Epithelial cell of esophagus (primary cell): Measurements from ENCODE around the gene HLA-DOB.
A peak's percentile ranks its signal among the peaks of the same experiment; 100 is the strongest.

Source experiments
- DNase-seq: peaks from one replicate; pipeline ENCODE4 v3.0.0; 2010; ENCODE audit warnings: low read depth
- H3K4me3 ChIP-seq: 2 replicates; pipeline ENCODE4 v1.5.1; 2011; ENCODE audit warnings: mild to moderate bottlenecking, low read length, control low read depth
- TF ChIP-seq, protein P1 (sequence below): IDR thresholded peaks from 2 replicates; pipeline ENCODE4 v1.5.1; 2011; ENCODE audit warnings: low read depth, mild to moderate bottlenecking, low read length, control low read depth, inconsistent platforms; ENCODE audit not compliant: insufficient read depth; ENCODE audit errors: missing control alignments

HLA-DOB gene

DNA sequence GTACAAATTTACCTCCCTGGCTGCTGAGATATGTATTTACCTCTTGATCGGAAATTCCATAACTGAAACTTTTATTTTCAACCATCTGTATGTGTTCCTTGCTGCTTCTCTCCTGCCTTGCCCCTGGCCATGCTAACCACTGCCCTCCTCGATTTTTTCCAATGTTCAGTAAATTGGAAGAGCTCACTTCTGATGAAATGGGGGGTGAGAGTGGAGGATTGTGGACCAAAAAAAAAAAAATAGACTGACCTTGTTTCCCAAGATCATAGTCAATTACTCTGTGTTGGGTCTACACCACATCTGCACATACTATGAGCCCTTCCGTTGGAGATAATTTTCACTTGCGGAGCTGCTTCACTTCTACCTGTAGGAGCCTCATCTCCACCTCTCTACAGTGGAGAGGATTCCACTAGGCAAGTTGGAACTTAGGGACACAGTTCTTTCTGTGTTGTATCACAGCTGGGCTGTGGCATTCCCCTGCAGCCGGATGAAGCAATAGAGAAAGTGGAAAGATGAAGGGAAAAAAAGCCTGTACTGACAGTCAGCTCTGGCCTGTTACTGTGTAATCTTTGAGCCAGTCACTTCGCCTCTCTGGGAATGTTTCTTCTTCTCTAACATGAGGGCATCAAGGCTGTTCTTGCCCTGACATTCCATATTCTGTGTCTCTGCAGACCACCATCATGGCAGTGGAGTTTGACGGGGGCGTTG, 38.8 kb upstream of the HLA-DOB start:
- H3K4me3 ChIP-seq, result no peak overlapping the region
- TF ChIP-seq, protein P1, sequence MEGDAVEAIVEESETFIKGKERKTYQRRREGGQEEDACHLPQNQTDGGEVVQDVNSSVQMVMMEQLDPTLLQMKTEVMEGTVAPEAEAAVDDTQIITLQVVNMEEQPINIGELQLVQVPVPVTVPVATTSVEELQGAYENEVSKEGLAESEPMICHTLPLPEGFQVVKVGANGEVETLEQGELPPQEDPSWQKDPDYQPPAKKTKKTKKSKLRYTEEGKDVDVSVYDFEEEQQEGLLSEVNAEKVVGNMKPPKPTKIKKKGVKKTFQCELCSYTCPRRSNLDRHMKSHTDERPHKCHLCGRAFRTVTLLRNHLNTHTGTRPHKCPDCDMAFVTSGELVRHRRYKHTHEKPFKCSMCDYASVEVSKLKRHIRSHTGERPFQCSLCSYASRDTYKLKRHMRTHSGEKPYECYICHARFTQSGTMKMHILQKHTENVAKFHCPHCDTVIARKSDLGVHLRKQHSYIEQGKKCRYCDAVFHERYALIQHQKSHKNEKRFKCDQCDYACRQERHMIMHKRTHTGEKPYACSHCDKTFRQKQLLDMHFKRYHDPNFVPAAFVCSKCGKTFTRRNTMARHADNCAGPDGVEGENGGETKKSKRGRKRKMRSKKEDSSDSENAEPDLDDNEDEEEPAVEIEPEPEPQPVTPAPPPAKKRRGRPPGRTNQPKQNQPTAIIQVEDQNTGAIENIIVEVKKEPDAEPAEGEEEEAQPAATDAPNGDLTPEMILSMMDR, result no peak
- DNase-seq, result peak; percentile 53

GRCh38 chr6:32854376-32855178, 37.8 kb upstream of the HLA-DOB start:
- TF ChIP-seq, protein P1, result no peak
- peak; percentile 16 for DNase-seq
- H3K4me3 ChIP-seq, result peak overlapping the region; percentile 83

- DNase-seq, result peak; percentile 94
- peak within 1 kb of the TSS; percentile 83 for H3K4me3 ChIP-seq
- TF ChIP-seq, protein P1, result peak; percentile 55
Observed at GRCh38 chr6:32853541-32854375, 37.0 kb upstream of the HLA-DOB start, which contains the start of the genes PSMB9 and TAP1. Gene PSMB9, plus strand, starts transcription at chr6:32854192. Its CDS starts 38 bp downstream, at chr6:32854230. Gene TAP1, minus strand, starts transcription at chr6:32853704. Its CDS starts 68 bp downstream, at chr6:32853636.

GRCh38 chr6:32852844-32853540, 36.2 kb upstream of the HLA-DOB start:
- H3K4me3 ChIP-seq, result peak overlapping the region; percentile 83
- TF ChIP-seq, protein P1, result no peak
- peak; percentile 62 for DNase-seq

DNA sequence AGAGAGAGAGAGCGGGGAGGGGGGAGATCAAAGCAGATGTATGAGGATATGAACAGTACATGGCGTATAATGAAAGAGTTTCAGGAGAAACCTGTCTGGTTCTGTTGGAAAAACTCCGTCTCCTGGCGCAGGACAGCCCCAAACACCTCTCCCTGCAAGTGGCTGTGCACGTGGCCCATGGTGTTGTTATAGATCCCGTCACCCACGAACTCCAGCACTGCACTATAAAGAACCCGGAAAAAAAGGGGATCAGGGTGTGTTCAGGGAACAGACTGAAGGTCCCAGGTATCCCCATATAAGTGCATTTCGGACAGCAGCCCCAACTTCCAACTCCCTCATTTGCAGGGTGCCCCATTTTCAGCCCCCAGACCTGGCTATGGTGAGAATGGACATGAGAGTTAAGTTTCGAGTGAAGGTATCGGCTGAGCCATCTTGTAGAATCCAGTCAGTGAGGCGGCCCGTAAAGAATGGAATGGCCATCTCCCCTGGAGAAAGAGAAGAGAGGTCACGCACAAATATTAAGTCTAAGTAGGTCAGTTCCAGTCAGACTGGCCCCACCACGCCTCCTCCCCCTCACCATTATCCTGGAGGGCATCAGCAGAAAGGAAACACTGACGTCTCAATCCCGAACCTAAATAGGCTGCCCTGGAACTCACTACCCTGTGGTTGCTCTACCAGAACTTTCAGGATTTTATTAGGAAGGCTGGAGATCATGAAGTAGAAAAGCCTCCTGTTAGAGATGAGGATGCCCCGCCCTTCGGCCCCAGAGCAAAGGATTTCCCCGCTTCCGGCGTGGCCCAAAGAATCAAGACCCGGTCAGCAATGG, 35.4 kb upstream of the HLA-DOB start:
- DNase-seq, result no peak
- peak overlapping the region; percentile 83 for H3K4me3 ChIP-seq
- TF ChIP-seq, protein P1, result no peak

GRCh38 chr6:32851025-32851424, 34.2 kb upstream of the HLA-DOB start:
- no peak for DNase-seq
- H3K4me3 ChIP-seq, result no peak overlapping the region
- TF ChIP-seq, protein P1, result no peak
